A549 (cell line): ENCODE results near the gene PGM1. TPM values are rescaled to one million over a fixed set of nuclear protein-coding genes. Genes with fewer than 3 reads are reported as not detected.
A peak's percentile ranks its signal among the peaks of the same experiment; 100 is the strongest.

Source experiments
- ATAC-seq, 2 experiments: fragments of 200-7000 bp in 1 of 2; fragments of >200 bp in 1 of 2; cut with Nextera tagmentation in 1 of 2; cut with Tn5 transposase in 1 of 2; 3 replicates each; pipeline versions ENCODE4 v1.8.0 to v1.9.1; 2018 to 2020; ENCODE audit warnings: mild to moderate bottlenecking in 1 of 2, moderate library complexity in 1 of 2
- CTCF ChIA-PET: fragments of 300-600 bp; sonication (Branson Sonifier 250); formaldehyde crosslinking; extraction: SDS; loops from one replicate; lab custom pipeline; 2021; ENCODE audit warnings: antibody characterized with exemption, inconsistent platforms; lab: Yijun Ruan, JAX
- POLR2A ChIA-PET: fragments of 350-600 bp; formaldehyde crosslinking; extraction: SDS; loops from one replicate; lab custom pipeline; 2021; ENCODE audit warnings: antibody characterized with exemption, inconsistent platforms; lab: Yijun Ruan, JAX
- DNase-seq, 2 experiments: peaks; one replicate each; pipeline versions ENCODE4 v3.0.0 to v3.0.0-alpha.2; 2011 to 2016; ENCODE audit warnings: low read depth in 1 of 2, low spot score in 1 of 2
- FAIRE-seq: peaks from 2 replicates; lab custom pipeline; 2011; peaks lifted over from hg19 to GRCh38; lab: Jason Lieb, UNC
- H3K27ac ChIP-seq, 2 experiments: fragments of >200 bp; sonication (Bioruptor Twin); formaldehyde crosslinking; 3 replicates each; pipeline ENCODE4 v1.5.1; 2016 to 2017
- H3K4me1 ChIP-seq: fragments of >200 bp; sonication (Bioruptor Twin); formaldehyde crosslinking; 3 replicates; pipeline ENCODE4 v1.6.1; 2016
- H3K4me2 ChIP-seq: fragments of >200 bp; sonication (Bioruptor Twin); formaldehyde crosslinking; 3 replicates; pipeline ENCODE4 v1.6.1; 2016
- H3K4me3 ChIP-seq: fragments of >200 bp; sonication (Bioruptor Twin); formaldehyde crosslinking; 3 replicates; pipeline ENCODE4 v1.5.1; 2016
- H3K9me3 ChIP-seq: fragments of >200 bp; sonication (Bioruptor Twin); formaldehyde crosslinking; 3 replicates; pipeline ENCODE4 v1.6.1; 2016
- ATOH8 ChIP-seq: fragments of 250-450 bp; sonication (Bioruptor Pico); IDR thresholded peaks from 2 replicates; pipeline ENCODE4 v1.5.0; 2020; ENCODE audit warnings: low read depth, mild to moderate bottlenecking, moderate library complexity
- CBX8 ChIP-seq: fragments of 200-600 bp; sonication (generic); IDR thresholded peaks from 2 replicates; pipeline ENCODE4 v1.6.1; 2016
- CTCF ChIP-seq: fragments of >200 bp; sonication (Bioruptor Twin); formaldehyde crosslinking; IDR thresholded peaks from 3 replicates; pipeline ENCODE4 v1.5.1; 2016
- FOSL2 ChIP-seq, 2 experiments: fragments of 450-650 bp in 1 of 2; fragments of >200 bp in 1 of 2; sonication (Bioruptor Twin) in 1 of 2; formaldehyde crosslinking; IDR thresholded peaks; 2 replicates each; pipeline versions ENCODE4 v1.5.0 to v1.6.1; 2016 to 2020; ENCODE audit warnings: mild to moderate bottlenecking in 1 of 2, moderate library complexity in 1 of 2
- HOXB13 ChIP-seq: fragments of 250-450 bp; sonication (Bioruptor Pico); IDR thresholded peaks from 2 replicates; pipeline ENCODE4 v1.5.0; 2020; ENCODE audit warnings: low read depth, mild to moderate bottlenecking, moderate library complexity
- KDM1A ChIP-seq: fragments of 200-600 bp; sonication (generic); IDR thresholded peaks from 2 replicates; pipeline ENCODE4 v1.6.1; 2016; ENCODE audit warnings: low read depth, mild to moderate bottlenecking
- KDM5A ChIP-seq: fragments of 200-600 bp; sonication (generic); IDR thresholded peaks from 2 replicates; pipeline ENCODE4 v1.6.1; 2016; ENCODE audit warnings: antibody characterized with exemption, mild to moderate bottlenecking
- MAX ChIP-seq: IDR thresholded peaks from 2 replicates; pipeline ENCODE4 v1.6.1; 2012
- MYC ChIP-seq: IDR thresholded peaks from 2 replicates; pipeline ENCODE4 v1.6.1; 2012; ENCODE audit warnings: mild to moderate bottlenecking, inconsistent platforms, low read length, improper control_type of control experiment, borderline replicate concordance
- NR3C1 ChIP-seq: fragments of >200 bp; sonication (Bioruptor Twin); formaldehyde crosslinking; IDR thresholded peaks from 3 replicates; pipeline ENCODE4 v1.6.1; 2017
- POLR2AphosphoS2 ChIP-seq: conservative IDR thresholded peaks from 2 replicates; pipeline ENCODE4 v1.6.1; 2012; ENCODE audit warnings: low read length, improper control_type of control experiment, inconsistent platforms
- RAD21 ChIP-seq, 2 experiments: fragments of >200 bp in 1 of 2; sonication (Bioruptor Twin) in 1 of 2; formaldehyde crosslinking in 1 of 2; IDR thresholded peaks in 1 of 2; conservative IDR thresholded peaks in 1 of 2; 2 replicates in 1 of 2; 3 replicates in 1 of 2; pipeline ENCODE4 v1.6.1; 2012 to 2018; ENCODE audit warnings: inconsistent platforms in 1 of 2
- RARB ChIP-seq: fragments of 250-450 bp; sonication (Bioruptor Pico); IDR thresholded peaks from 2 replicates; pipeline ENCODE4 v1.8.0; 2021; ENCODE audit warnings: mild to moderate bottlenecking, moderate library complexity
- RCOR1 ChIP-seq: fragments of 150-350 bp; IDR thresholded peaks from 2 replicates; pipeline ENCODE4 v1.6.1; 2014; ENCODE audit warnings: antibody characterized with exemption, low read length, low read depth
- RFX5 ChIP-seq: fragments of 450-650 bp; IDR thresholded peaks from 2 replicates; pipeline ENCODE4 v1.7.1; 2014; ENCODE audit warnings: antibody characterized with exemption, mild to moderate bottlenecking, moderate library complexity
- RNF2 ChIP-seq: fragments of 200-600 bp; sonication (generic); IDR thresholded peaks from 2 replicates; pipeline ENCODE4 v1.6.1; 2016; ENCODE audit warnings: low read depth, mild to moderate bottlenecking, antibody characterized with exemption, moderate library complexity, borderline replicate concordance
- SMC3 ChIP-seq: fragments of >200 bp; sonication (Bioruptor Twin); formaldehyde crosslinking; IDR thresholded peaks from 3 replicates; pipeline ENCODE4 v1.6.1; 2018; ENCODE audit warnings: inconsistent platforms
- SREBF2 ChIP-seq: fragments of 450-650 bp; IDR thresholded peaks from 2 replicates; pipeline ENCODE4 v1.6.1; 2014; ENCODE audit warnings: mild to moderate bottlenecking, moderate library complexity
- WGBS: methylation state at CpG from one replicate; pipeline ENCODE4 v1.1.6; 2017; ENCODE audit errors: missing lambda C conversion rate; 5-methylcytosine and 5-hydroxymethylcytosine counted together
- polyA plus RNA-seq, 4 experiments: library from polyadenylated mRNA; depleted of rRNA in 3 of 4; stranded (reverse); fragments of >200 nt; fragmentation: RNase III in 1 of 4; extraction: RNeasy Plus Mini Kit Qiagen cat#74134 plus additional on column Dnase treatment in 1 of 4; gene quantifications; 2 replicates in 3 of 4; 3 replicates in 1 of 4; pipeline ENCODE4 v1.2.3, GENCODE V29; 2011 to 2017
- TF ChIP-seq, protein P1 (sequence below): fragments of 250-450 bp; sonication (Bioruptor Pico); IDR thresholded peaks from 2 replicates; pipeline ENCODE4 v1.5.0; 2021; ENCODE audit warnings: mild to moderate bottlenecking, moderate library complexity, borderline replicate concordance

Gene PGM1
- polyA plus RNA-seq, 2 of the 4 experiments (the other 2 are of a cell fraction): 25.5 to 50.2 TPM

DNA sequence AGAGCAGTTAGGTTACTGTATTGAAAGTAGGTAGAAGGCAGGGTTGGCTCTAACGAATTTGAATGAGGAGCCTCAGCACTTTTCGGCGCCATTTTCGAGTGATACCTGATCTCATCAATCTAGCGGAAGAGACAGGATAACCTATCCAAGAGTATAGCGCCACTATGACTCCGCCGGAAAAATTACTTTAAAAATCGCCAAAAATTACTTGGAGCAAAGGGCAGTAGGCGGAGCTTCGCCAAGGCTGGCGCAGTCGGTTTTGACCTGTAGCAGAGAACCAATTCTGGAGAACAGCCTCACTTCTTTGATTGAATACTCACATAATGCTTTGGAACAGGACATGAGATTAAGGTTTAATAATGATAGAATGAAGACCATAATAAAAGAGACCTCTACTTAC, 44.3 kb upstream of the PGM1 start:
- Histone ChIP-seq H3K4me3 (no peak overlapping the region), H3K9me3 (no peaks in the 10 kb centered on the region), H3K4me1 (no peaks in the 10 kb centered on the region), H3K4me2 (no peak overlapping the region), H3K27ac (no peak overlapping the region)
- FAIRE-seq: no peak
- ChIA-PET CTCF (interaction anchor here (1.2 to 1.7 kb wide), 2 partner anchors 9 to 10 kb away, joined by 4 to 8 read pairs; no protein-coding TSS in a partner anchor), POLR2A (no interaction called here)
- no peak for DNase-seq
- 92% methylated on average over 13 of the region's 13 CpGs for WGBS
- TF ChIP-seq HOXB13 (CRISPR knock-in tag) (no peak), SREBF2 (no peak)
- no peak for ATAC-seq

DNA sequence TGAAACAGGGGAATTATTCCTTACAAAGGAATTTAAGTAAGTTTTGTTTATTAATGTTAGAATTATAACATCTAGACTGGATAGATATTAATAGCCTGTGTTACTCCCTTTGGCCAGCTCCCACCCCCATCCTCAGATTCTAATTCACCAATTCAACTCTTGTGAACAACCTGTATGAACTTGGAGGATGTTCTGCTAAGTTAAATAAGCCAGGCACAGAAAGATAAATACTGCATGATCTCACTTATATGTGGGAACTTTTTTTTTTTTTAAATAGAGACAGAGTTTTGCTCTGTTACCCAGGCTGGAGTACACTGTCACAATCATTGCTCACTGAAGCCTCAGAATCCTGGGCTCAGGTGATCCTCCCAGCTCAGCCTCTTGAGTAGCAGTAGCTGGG, 37.7 kb upstream of the PGM1 start:
- no peak for DNase-seq
- H3K4me3 ChIP-seq: no peak overlapping the region
- ATAC-seq: no peak
- no peaks in the 10 kb centered on the region for H3K9me3 ChIP-seq
- H3K4me2 ChIP-seq: no peak overlapping the region
- FAIRE-seq: no peak
- ChIA-PET POLR2A (no interaction called here), CTCF (no interaction called here)
- no peak overlapping the region for H3K27ac ChIP-seq
- TF ChIP-seq POLR2AphosphoS2: no peak
- no peak for TF ChIP-seq MYC
- no peak for TF ChIP-seq RCOR1
- TF ChIP-seq CBX8: no peak
- no peak for TF ChIP-seq MAX
- no peak for TF ChIP-seq RARB (CRISPR knock-in tag)
- TF ChIP-seq FOSL2 (IDR thresholded peaks at IDR 0.05): no peak
- no peak for TF ChIP-seq FOSL2 (CRISPR knock-in tag; IDR thresholded peaks at IDR 0.05)
- no peak for TF ChIP-seq RAD21 (conservative IDR thresholded peaks at IDR 0.05 in 1 of 2, IDR thresholded peaks at IDR 0.05 in 1 of 2)
- no peak for TF ChIP-seq NR3C1
- TF ChIP-seq ATOH8 (CRISPR knock-in tag): no peak
- TF ChIP-seq KDM5A: no peak
- no peak for TF ChIP-seq KDM1A
- TF ChIP-seq, protein P1, sequence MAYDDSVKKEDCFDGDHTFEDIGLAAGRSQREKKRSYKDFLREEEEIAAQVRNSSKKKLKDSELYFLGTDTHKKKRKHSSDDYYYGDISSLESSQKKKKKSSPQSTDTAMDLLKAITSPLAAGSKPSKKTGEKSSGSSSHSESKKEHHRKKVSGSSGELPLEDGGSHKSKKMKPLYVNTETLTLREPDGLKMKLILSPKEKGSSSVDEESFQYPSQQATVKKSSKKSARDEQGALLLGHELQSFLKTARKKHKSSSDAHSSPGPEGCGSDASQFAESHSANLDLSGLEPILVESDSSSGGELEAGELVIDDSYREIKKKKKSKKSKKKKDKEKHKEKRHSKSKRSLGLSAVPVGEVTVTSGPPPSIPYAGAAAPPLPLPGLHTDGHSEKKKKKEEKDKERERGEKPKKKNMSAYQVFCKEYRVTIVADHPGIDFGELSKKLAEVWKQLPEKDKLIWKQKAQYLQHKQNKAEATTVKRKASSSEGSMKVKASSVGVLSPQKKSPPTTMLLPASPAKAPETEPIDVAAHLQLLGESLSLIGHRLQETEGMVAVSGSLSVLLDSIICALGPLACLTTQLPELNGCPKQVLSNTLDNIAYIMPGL (CRISPR knock-in tag): no peak
- TF ChIP-seq SMC3: no peak
- peaks cover 4% of the 10 kb centered on the region; the same call in 1 of the 3 replicates for H3K4me1 ChIP-seq

DNA sequence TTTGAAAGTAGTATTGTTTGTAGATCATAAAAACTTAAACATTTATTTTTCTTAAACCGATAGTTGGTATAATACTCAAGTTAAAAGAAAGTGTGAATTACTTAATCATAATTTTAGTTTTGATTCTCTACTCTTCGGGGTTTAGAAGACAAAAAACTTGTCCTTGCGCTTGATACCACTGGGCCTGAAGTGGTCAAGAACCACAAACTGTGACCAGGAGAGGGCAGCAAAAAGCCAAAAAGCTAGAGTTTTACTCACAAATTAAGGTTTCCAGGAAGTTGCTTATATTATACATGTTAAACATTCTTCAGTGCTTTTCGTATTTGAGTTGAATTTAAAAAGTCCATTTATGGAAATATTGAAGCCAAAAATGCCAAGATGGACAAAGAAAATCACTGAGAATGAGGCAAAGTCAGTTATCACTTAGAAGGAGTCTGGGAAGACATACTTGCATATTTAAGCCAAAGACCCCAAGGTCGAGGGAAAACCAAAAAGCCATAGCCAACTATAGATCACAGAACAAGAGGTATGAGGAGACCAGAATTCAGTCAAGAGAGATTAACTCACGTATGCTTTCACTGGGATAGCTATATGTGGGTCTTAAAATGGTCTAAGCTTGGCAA, 35.7 kb upstream of the PGM1 start:
- no peak overlapping the region for H3K27ac ChIP-seq
- TF ChIP-seq CTCF: peak; percentile 55
- no peak for TF ChIP-seq RNF2
- TF ChIP-seq RAD21 (conservative IDR thresholded peaks at IDR 0.05 in 1 of 2, IDR thresholded peaks at IDR 0.05 in 1 of 2): peak; percentile 43 to 57; a peak in 4 of 5 replicates
- TF ChIP-seq KDM5A: no peak
- TF ChIP-seq SMC3: peak; percentile 30; the same call in 1 of the 3 replicates
- no peak for TF ChIP-seq RFX5
- TF ChIP-seq KDM1A: no peak
- no peak for TF ChIP-seq NR3C1
- TF ChIP-seq, all 56 proteins: peak for 3
- DNase-seq: peak in 1 of 2 experiments; percentile 39
- Histone ChIP-seq H3K9me3 (no peaks in the 10 kb centered on the region), H3K4me3 (no peak overlapping the region), H3K4me1 (peaks cover 4% of the 10 kb centered on the region; the same call in 1 of the 3 replicates), H3K4me2 (no peak overlapping the region)
- WGBS: 52% methylated on average over 6 of the region's 6 CpGs
- no peak for FAIRE-seq
- peak in 1 of 2 experiments; percentile 76; a peak in 3 of 6 replicates for ATAC-seq
- ChIA-PET CTCF (interaction anchor here (0.6 to 2.3 kb wide), 9 partner anchors 9 to 704 kb away, joined by 3 to 9 read pairs (median 4); no protein-coding TSS in a partner anchor), POLR2A (no interaction called here)
